GM12878 (cell line): ENCODE results near the gene FZD2. TPM values are rescaled to one million over a fixed set of nuclear protein-coding genes. Genes with fewer than 3 reads are reported as not detected.

ENCODE experiments used
- ATF7 ChIP-seq: fragments of 450-650 bp; IDR thresholded peaks from 2 replicates; pipeline ENCODE4 v1.6.1; 2016; ENCODE audit warnings: low read depth, mild to moderate bottlenecking
- CHD4 ChIP-seq: fragments of 200-600 bp; sonication (generic); IDR thresholded peaks from 2 replicates; pipeline ENCODE4 v1.6.1; 2016; ENCODE audit warnings: mild to moderate bottlenecking
- DPF2 ChIP-seq: fragments of 450-650 bp; IDR thresholded peaks from 2 replicates; pipeline ENCODE4 v1.6.1; 2017; ENCODE audit warnings: mild to moderate bottlenecking
- MTA2 ChIP-seq: fragments of 450-650 bp; IDR thresholded peaks from 2 replicates; pipeline ENCODE4 v1.6.1; 2016; ENCODE audit warnings: low read depth, mild to moderate bottlenecking, moderate library complexity
- NFXL1 ChIP-seq: fragments of 450-650 bp; IDR thresholded peaks from 2 replicates; pipeline ENCODE4 v1.6.1; 2017; ENCODE audit warnings: antibody characterized with exemption, mild to moderate bottlenecking, borderline replicate concordance
- POLR2AphosphoS5 ChIP-seq: IDR thresholded peaks from 2 replicates; pipeline ENCODE4 v1.6.1; 2011; ENCODE audit warnings: mild to moderate bottlenecking, low read length, inconsistent platforms
- POU2F2 ChIP-seq: IDR thresholded peaks from 3 replicates; pipeline ENCODE4 v1.6.1; 2011; ENCODE audit warnings: low read depth, mild to moderate bottlenecking, low read length, borderline replicate concordance
- RAD51 ChIP-seq: fragments of 450-650 bp; IDR thresholded peaks from 2 replicates; pipeline ENCODE4 v1.6.1; 2016; ENCODE audit warnings: moderate library complexity, mild to moderate bottlenecking, inconsistent platforms
- RB1 ChIP-seq: fragments of 450-650 bp; formaldehyde crosslinking; IDR thresholded peaks from 2 replicates; pipeline ENCODE4 v1.6.1; 2017; ENCODE audit warnings: mild to moderate bottlenecking, borderline replicate concordance
- SMARCA5 ChIP-seq: fragments of 450-650 bp; IDR thresholded peaks from 2 replicates; pipeline ENCODE4 v1.6.1; 2017; ENCODE audit warnings: mild to moderate bottlenecking
- SPI1 ChIP-seq: IDR thresholded peaks from 2 replicates; pipeline ENCODE4 v1.6.1; 2011; ENCODE audit warnings: low read depth, mild to moderate bottlenecking, low read length, moderate library complexity, borderline replicate concordance; ENCODE audit not compliant: insufficient read depth
- SREBF2 ChIP-seq: IDR thresholded peaks from 2 replicates; pipeline ENCODE4 v1.6.1; 2012; ENCODE audit warnings: mild to moderate bottlenecking, low read length
- SUPT20H ChIP-seq: IDR thresholded peaks from 2 replicates; pipeline ENCODE4 v1.6.1; 2011; ENCODE audit warnings: low read depth, mild to moderate bottlenecking, low read length, moderate library complexity, borderline replicate concordance; ENCODE audit not compliant: control insufficient read depth
- TARDBP ChIP-seq: IDR thresholded peaks from 2 replicates; pipeline ENCODE4 v1.6.1; 2016; ENCODE audit warnings: borderline replicate concordance
- ZBED1 ChIP-seq: IDR thresholded peaks from 2 replicates; pipeline ENCODE4 v1.6.1; 2016; ENCODE audit warnings: borderline replicate concordance
- ZNF384 ChIP-seq: IDR thresholded peaks from 2 replicates; pipeline ENCODE4 v1.6.1; 2012; ENCODE audit warnings: low read depth, mild to moderate bottlenecking, low read length, improper control_type of control experiment, borderline replicate concordance
- polyA plus RNA-seq, 11 experiments: library from polyadenylated mRNA; depleted of rRNA in 4 of 11; unstranded in 6 of 11; stranded (reverse) in 5 of 11; fragments of >200 nt; fragmentation: Nextera tagmentation in 4 of 11; fragmentation: Illumina TruSeq in 1 of 11; extraction: Ambion mirVana in 4 of 11; extraction: Trizol in 1 of 11; gene quantifications; 1 replicate in 1 of 11; 2 replicates in 10 of 11; pipeline versions ENCODE4 v1.2.1 to v1.2.3, GENCODE V29; 2011 to 2016; ENCODE audit warnings: inconsistent platforms in 2 of 11, missing spikeins in 2 of 11, low read depth in 1 of 11
- total RNA-seq, 4 experiments: library from RNA; depleted of rRNA in 3 of 4; stranded (reverse); fragments of >200 nt in 3 of 4; fragmentation: Illumina TruSeq in 1 of 4; extraction: Trizol in 1 of 4; gene quantifications; 2 replicates each; pipeline versions ENCODE4 v1.2.1 to v1.2.3, GENCODE V29; 2013 to 2021
- TF ChIP-seq, protein P1 (sequence below): IDR thresholded peaks from 2 replicates; pipeline ENCODE4 v1.6.1; 2011; ENCODE audit warnings: borderline replicate concordance, low read depth, mild to moderate bottlenecking, moderate library complexity, mixed read lengths, low read length; ENCODE audit not compliant: insufficient read depth; ENCODE audit errors: extremely low read length
- TF ChIP-seq, protein P2 (sequence below): IDR thresholded peaks from 2 replicates; pipeline ENCODE4 v1.6.1; 2011; ENCODE audit warnings: low read depth, mild to moderate bottlenecking, low read length, moderate library complexity, borderline replicate concordance; ENCODE audit errors: extremely low read depth
- TF ChIP-seq, protein P3 (sequence below): IDR thresholded peaks from 2 replicates; pipeline ENCODE4 v1.6.1; 2011; ENCODE audit warnings: low read depth, low read length, improper control_type of control experiment, borderline replicate concordance
- TF ChIP-seq, protein P4 (sequence below): fragments of 450-650 bp; formaldehyde crosslinking; IDR thresholded peaks from 2 replicates; pipeline ENCODE4 v1.4.0; 2022; ENCODE audit warnings: mild to moderate bottlenecking, moderate library complexity
- TF ChIP-seq, protein P5 (sequence below): fragments of 150-350 bp; IDR thresholded peaks from 2 replicates; pipeline ENCODE4 v1.6.1; 2014; ENCODE audit warnings: mild to moderate bottlenecking, low read depth, low read length

The FZD2 gene
- total and polyA plus RNA-seq, 10 of the 15 experiments (the other 5 are each of a cell fraction or from before 2014, with no cell fraction given), result 0.09 to 4.2 (median 0.63) TPM; not detected in 1

DNA sequence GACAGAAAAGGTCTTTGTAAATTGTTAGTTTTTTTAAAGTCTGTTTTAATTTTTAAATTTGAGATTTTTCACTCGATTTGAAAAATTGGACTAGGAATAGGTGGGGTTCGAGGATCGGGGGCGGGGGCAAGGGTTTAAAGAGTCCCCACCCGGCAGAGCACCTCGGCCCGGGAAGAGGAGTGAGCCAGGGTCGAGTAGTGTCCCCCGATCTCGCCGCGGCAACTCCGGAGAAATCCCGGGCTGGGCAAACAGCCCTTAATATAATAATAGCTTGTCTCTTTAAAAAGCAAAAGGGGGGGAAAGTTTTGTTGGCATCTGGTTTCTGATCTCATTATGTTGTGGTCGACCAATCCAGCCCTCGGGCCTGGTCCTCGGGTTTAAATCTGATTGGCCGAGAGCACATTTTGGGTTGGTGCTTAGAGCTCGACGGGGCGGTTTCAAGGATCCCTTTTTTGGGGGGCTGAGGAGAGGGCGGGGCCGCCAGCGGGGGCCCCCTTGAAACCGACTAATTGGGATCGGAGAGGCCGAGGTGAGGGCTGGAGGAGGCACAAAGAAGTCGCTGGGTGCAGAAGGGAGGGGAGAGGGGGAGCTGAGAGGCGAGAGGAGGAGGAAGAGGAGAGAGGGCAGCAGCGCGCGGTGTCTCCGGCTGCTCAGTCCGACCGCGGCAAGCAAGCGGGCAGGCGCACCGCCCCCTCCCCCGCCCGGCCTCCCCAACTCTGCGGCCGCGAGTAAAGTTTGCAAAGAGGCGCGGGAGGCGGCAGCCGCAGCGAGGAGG is at the start of gene FZD2 (continued):
- TF ChIP-seq, protein P1, sequence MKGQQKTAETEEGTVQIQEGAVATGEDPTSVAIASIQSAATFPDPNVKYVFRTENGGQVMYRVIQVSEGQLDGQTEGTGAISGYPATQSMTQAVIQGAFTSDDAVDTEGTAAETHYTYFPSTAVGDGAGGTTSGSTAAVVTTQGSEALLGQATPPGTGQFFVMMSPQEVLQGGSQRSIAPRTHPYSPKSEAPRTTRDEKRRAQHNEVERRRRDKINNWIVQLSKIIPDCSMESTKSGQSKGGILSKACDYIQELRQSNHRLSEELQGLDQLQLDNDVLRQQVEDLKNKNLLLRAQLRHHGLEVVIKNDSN, result no peak
- TF ChIP-seq, protein P2, sequence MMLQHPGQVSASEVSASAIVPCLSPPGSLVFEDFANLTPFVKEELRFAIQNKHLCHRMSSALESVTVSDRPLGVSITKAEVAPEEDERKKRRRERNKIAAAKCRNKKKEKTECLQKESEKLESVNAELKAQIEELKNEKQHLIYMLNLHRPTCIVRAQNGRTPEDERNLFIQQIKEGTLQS, result no peak
- TF ChIP-seq SUPT20H, result no peak
- no peak for TF ChIP-seq CHD4
- TF ChIP-seq SMARCA5, result peak; percentile 97
- TF ChIP-seq ZNF384, result no peak
- TF ChIP-seq ZBED1, result no peak
- TF ChIP-seq POU2F2, result no peak
- TF ChIP-seq, protein P3, sequence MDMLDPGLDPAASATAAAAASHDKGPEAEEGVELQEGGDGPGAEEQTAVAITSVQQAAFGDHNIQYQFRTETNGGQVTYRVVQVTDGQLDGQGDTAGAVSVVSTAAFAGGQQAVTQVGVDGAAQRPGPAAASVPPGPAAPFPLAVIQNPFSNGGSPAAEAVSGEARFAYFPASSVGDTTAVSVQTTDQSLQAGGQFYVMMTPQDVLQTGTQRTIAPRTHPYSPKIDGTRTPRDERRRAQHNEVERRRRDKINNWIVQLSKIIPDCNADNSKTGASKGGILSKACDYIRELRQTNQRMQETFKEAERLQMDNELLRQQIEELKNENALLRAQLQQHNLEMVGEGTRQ, result no peak
- no peak for TF ChIP-seq DPF2
- TF ChIP-seq SREBF2, result no peak
- TF ChIP-seq, protein P4, sequence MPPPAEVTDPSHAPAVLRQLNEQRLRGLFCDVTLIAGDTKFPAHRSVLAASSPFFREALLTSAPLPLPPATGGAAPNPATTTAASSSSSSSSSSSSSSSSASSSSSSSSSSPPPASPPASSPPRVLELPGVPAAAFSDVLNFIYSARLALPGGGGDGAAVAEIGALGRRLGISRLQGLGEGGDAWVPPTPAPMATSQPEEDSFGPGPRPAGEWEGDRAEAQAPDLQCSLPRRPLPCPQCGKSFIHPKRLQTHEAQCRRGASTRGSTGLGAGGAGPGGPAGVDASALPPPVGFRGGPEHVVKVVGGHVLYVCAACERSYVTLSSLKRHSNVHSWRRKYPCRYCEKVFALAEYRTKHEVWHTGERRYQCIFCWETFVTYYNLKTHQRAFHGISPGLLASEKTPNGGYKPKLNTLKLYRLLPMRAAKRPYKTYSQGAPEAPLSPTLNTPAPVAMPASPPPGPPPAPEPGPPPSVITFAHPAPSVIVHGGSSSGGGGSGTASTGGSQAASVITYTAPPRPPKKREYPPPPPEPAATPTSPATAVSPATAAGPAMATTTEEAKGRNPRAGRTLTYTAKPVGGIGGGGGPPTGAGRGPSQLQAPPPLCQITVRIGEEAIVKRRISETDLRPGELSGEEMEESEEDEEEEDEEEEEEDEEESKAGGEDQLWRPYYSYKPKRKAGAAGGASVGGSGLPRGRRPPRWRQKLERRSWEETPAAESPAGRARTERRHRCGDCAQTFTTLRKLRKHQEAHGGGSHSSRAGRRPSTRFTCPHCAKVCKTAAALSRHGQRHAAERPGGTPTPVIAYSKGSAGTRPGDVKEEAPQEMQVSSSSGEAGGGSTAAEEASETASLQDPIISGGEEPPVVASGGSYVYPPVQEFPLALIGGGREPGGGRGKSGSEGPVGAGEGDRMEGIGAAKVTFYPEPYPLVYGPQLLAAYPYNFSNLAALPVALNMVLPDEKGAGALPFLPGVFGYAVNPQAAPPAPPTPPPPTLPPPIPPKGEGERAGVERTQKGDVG (CRISPR knock-in tag), result no peak
- TF ChIP-seq TARDBP, result no peak
- TF ChIP-seq SPI1, result no peak
- no peak for TF ChIP-seq RAD51
- TF ChIP-seq RB1, result no peak
- TF ChIP-seq, protein P5, sequence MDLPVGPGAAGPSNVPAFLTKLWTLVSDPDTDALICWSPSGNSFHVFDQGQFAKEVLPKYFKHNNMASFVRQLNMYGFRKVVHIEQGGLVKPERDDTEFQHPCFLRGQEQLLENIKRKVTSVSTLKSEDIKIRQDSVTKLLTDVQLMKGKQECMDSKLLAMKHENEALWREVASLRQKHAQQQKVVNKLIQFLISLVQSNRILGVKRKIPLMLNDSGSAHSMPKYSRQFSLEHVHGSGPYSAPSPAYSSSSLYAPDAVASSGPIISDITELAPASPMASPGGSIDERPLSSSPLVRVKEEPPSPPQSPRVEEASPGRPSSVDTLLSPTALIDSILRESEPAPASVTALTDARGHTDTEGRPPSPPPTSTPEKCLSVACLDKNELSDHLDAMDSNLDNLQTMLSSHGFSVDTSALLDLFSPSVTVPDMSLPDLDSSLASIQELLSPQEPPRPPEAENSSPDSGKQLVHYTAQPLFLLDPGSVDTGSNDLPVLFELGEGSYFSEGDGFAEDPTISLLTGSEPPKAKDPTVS, result no peak
- no peak for TF ChIP-seq NFXL1
- TF ChIP-seq ATF7, result peak; percentile 62; the same call in 1 of the 2 replicates
- no peak; the same call in 1 of the 2 replicates for TF ChIP-seq MTA2
- no peak for TF ChIP-seq POLR2AphosphoS5
